ENCODE data around the gene PI16. TPM values are rescaled to one million over a fixed set of nuclear protein-coding genes. Genes with fewer than 3 reads are reported as not detected.

The PI16 gene
- total and polyA plus RNA-seq, 2 of the 13 experiments (the other 11 are each of a cell fraction or from before 2014, with no cell fraction given): not detected

GRCh38 chr6:36924131-36924530 lies 30.4 kb upstream of the PI16 start:
- H3K4me3 ChIP-seq (replicated peaks in 1 of 3; ENCODE audit: insufficient read depth in 1 of 3, low read depth in 2 of 3, low read length in 3 of 3): no peak overlapping the region
- CTCF ChIA-PET (ENCODE audit: low intra/inter-chr PET ratio, low total read pairs): no interaction called here
- no peak overlapping the region for H3K27ac ChIP-seq (ENCODE audit: extremely low read length, insufficient read depth, low read length)
- ATAC-seq (no peak), FAIRE-seq (no peak), DNase-seq (ENCODE audit: low spot score) (no peak)
- H3K4me1 ChIP-seq (ENCODE audit: insufficient read depth, low read length): peaks cover 11% of the 10 kb centered on the region; the same call in 1 of the 2 replicates
- H4K20me1 ChIP-seq (ENCODE audit: insufficient read depth, low read length): no peaks in the 10 kb centered on the region
- no peaks in the 10 kb centered on the region for H3K79me2 ChIP-seq (ENCODE audit: insufficient read depth, low read length)
- 98% methylated on average over 4 of the region's 4 CpGs for WGBS (ENCODE audit: low lambda C conversion rate)
- POLR2A ChIA-PET: no interaction called here
- no peak overlapping the region for H2AFZ ChIP-seq (ENCODE audit: low read length)
- TF ChIP-seq ZNF761 (CRISPR knock-in tag; conservative IDR thresholded peaks at IDR 0.05) (no peak), POLR2AphosphoS5 (IDR thresholded peaks at IDR 0.05; ENCODE audit: low read depth, low read length) (no peak), HOXA3 (CRISPR knock-in tag; IDR thresholded peaks at IDR 0.05) (no peak), ZNF510 (CRISPR knock-in tag; IDR thresholded peaks at IDR 0.05; ENCODE audit: low read depth) (no peak), ZNF296 (CRISPR knock-in tag; conservative IDR thresholded peaks at IDR 0.05) (no peak), RNF219 (CRISPR knock-in tag; IDR thresholded peaks at IDR 0.05) (no peak), NCOA2 (CRISPR knock-in tag; IDR thresholded peaks at IDR 0.05) (no peak), ZFP37 (CRISPR knock-in tag; IDR thresholded peaks at IDR 0.05; ENCODE audit: borderline replicate concordance) (no peak)
- TF ChIP-seq, protein P1, sequence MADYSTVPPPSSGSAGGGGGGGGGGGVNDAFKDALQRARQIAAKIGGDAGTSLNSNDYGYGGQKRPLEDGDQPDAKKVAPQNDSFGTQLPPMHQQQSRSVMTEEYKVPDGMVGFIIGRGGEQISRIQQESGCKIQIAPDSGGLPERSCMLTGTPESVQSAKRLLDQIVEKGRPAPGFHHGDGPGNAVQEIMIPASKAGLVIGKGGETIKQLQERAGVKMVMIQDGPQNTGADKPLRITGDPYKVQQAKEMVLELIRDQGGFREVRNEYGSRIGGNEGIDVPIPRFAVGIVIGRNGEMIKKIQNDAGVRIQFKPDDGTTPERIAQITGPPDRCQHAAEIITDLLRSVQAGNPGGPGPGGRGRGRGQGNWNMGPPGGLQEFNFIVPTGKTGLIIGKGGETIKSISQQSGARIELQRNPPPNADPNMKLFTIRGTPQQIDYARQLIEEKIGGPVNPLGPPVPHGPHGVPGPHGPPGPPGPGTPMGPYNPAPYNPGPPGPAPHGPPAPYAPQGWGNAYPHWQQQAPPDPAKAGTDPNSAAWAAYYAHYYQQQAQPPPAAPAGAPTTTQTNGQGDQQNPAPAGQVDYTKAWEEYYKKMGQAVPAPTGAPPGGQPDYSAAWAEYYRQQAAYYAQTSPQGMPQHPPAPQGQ (CRISPR knock-in tag; IDR thresholded peaks at IDR 0.05; ENCODE audit: borderline replicate concordance): no peak
- in situ Hi-C loops (cut with HindIII; ENCODE audit: extremely low pct_ligation_motif_present, low pct_unique_long_range_greater_than_20kb): no loop called here
- no peak overlapping the region for H3K4me2 ChIP-seq (ENCODE audit: low read depth, low read length)
- no TSS peak for BruUV-seq (replicated peaks)
- intact Hi-C loops (cut with micrococcal nuclease; ENCODE audit: unreplicated experiment): no loop called here
- H3K9me3 ChIP-seq (ENCODE audit: low read length): no peaks in the 10 kb centered on the region
- H3K36me3 ChIP-seq (replicated peaks in 1 of 2; ENCODE audit: control insufficient read depth in 1 of 2, insufficient read depth in 2 of 2, low read length in 2 of 2): peaks cover 3 to 24% of the 10 kb centered on the region in 2 experiments
- H3K9ac ChIP-seq (ENCODE audit: insufficient read depth, low read depth, low read length): no peak overlapping the region
- no peaks in the 10 kb centered on the region for H3K27me3 ChIP-seq (ENCODE audit: control insufficient read depth in 1 of 2, insufficient read depth in 2 of 2, low read length in 2 of 2)

Measured in HepG2 (cell line).